Activated CD8-positive, alpha-beta memory T cell treated with anti-CD3 and anti-CD28 coated beads, Interleukin-2, amount 50 U/mL, for 1 hour (primary cell): ENCODE measurements around the gene UBE2H.
"Not testable (repeated sequence)": the region's sequence is repeated elsewhere in the genome, so short reads cannot be mapped to it uniquely, and the experiment has no call there.

Experiments used
- DNase-seq: peaks from one replicate; pipeline ENCODE4 v3.0.0-alpha.2; 2020; ENCODE audit errors: extremely low read depth

Gene UBE2H

GRCh38 chr7:129823143-129823542 is 129.6 kb downstream of the UBE2H start:
- DNase-seq = not testable (repeated sequence)

DNA sequence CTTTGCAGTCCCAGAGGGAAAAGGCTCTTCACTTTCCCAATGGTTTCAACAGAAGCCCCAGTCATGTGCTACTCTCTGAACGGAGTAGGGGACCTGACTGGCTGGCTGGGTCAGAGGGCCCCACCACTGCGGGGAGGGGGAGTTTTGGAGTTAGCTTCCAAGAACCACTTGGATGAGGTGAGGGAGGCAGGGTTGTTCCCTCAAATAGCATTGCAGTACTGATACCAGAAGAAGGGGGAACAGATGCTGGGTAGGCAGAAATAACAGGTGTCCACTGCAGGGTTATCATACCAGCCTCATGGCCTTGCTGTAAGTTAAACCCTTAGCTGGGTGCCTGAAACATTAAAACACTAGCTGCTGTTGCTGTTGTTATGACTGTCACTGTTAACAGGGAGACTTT is 131.3 kb downstream of the UBE2H start:
- no peak for DNase-seq

- DNase-seq = no peak
Measured at GRCh38 chr7:129816742-129817141, 136.0 kb downstream of the UBE2H start.

DNA sequence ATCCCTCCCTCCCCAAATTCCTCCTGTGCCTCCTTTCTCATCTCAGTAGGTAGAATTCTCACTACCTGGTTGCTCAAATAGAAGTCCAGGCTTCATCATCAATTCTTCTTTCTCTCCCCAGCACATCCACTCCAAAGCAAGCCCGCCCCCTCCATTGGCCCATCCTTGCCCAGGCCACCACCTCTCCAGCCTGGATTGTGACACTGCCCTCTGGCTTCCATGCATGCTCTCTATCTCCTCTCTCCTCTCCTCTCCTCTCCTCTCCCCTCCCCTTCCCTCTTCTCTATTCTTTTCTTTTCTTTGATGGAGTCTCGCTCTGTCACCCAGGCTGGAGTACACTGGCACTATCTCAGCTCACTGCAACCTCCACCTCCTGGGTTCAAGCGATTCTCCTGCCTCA is 144.9 kb downstream of the UBE2H start:
- DNase-seq = no peak

DNA sequence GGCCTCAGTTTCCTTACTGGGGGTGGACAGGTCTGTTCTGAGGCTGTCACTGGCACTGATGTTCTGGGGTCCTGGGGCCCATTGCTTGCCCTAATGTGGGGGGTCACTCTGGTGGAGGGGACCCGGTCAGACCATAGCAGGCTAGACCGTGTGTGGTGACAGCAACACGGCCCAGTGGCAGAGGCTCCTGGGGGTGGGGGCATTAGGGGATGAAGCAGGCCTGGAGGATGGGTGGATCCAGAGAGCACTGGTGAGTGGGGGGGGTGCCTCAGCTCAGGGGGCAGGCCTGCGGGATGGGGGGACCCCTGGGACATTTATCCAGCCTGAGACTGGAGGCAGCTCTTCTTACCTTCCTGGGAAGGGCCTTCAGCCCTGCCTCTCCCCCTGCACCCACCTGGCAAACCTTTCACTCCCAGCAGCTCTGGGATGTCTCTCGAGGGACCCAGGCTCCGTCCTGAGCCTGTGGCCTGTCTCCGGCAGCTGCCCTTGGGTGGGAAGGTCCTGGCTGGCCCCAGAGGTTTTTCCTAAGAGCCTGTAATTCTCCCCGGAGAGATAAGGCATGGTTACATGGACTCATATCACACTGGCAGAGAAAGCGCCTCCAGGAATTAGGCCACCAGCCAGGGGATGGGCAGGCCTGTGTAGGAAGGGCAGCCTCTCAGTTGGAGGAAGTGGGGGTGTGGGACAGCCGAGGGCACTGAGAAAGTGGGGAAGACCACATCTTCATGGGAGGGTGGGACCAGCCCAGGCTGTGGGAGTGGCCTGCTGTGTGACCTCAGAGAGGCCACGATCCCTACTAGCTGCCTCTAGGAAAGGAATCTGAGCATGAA is 147.7 kb downstream of the UBE2H start:
- no peak for DNase-seq

- no peak for DNase-seq
Measured at GRCh38 chr7:129804111-129804889, 148.5 kb downstream of the UBE2H start.

DNA sequence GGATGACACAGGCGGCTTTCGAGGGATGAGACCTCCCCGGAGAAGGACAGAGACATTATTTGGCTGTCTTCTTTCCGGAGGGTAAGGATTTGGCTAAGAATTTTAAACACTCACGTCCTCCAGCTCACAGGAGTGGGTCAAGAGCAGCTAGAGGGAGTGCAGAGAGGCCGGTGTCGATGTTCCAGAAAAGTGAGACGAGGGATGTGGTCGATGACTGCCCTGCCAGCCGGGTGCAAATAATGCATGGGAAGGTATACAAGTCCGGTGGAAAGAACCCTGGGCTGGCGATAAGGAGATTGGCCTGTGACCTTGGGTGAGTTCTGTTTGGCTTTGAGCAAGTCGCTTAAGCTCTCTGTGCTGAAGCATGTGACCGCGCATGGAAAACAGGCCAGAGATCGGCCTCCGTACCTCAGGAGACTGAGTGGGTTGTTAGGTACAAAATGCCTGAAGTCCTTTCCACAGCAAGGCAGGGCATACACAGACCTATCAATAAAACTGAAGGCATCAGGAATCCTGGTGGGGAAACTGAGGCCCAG is 149.1 kb downstream of the UBE2H start:
- DNase-seq = no peak

DNA sequence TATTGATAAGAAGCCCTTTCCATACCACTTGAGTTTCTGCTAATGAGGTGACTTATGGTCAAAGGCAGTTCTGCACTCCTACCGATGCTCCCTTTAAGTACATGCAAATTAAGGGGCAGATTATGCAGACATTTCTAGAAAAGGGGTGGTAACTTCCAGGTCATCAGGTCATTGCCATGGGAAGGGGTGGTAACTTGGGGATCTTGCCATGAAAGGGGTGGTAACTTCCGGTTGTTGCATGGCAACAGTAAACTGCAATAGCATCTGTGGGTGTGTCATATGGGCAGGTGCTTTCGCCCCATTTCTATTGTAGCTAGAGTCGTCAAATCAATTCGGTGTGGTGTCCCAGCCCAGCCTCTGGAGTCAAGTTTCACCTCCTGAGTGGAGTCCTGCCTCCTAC is 150.9 kb downstream of the UBE2H start:
- DNase-seq = no peak

GRCh38 chr7:129800901-129801300 is 151.9 kb downstream of the UBE2H start:
- no peak for DNase-seq

DNA sequence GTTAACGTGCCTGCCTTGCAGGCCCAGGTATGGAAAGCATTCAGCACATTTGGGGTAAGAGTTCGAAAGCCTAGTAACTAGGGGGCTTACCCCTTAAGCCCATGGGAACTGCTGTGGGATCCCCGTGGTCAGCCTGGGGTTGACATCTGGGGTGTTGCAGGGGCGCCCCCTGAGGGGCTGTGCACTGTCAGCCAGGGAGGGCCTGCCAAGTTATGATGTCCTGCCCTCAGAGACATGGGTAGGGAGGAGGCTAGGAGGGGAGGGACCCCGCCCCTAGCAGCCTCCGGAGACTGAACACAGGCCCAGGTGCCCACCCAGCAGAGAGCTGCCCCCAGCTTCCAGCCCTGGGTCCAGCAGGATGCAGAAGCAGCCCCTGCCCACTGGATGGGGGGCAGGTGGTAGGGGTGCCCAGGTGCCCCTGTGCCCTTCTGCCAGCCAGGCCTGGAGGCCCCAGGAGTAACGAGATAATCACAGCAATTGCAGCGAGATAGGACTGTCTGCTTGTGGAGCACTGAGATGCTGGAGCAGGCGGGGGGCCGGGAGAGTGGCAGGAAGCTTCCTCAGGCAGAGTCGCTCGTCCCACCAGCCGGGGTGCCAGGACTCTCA is 153.3 kb downstream of the UBE2H start:
- DNase-seq = no peak

- DNase-seq = no peak
Measured at GRCh38 chr7:129798616-129799349, 154.0 kb downstream of the UBE2H start.

- no peak for DNase-seq
Measured at GRCh38 chr7:129797214-129797789, 155.5 kb downstream of the UBE2H start.

- DNase-seq = no peak
Measured at GRCh38 chr7:129796186-129796775, 156.5 kb downstream of the UBE2H start.

- DNase-seq = not testable (repeated sequence)
Measured at GRCh38 chr7:129794461-129794860, 158.3 kb downstream of the UBE2H start.

GRCh38 chr7:129793506-129794310 is 159.1 kb downstream of the UBE2H start:
- DNase-seq = no peak

DNA sequence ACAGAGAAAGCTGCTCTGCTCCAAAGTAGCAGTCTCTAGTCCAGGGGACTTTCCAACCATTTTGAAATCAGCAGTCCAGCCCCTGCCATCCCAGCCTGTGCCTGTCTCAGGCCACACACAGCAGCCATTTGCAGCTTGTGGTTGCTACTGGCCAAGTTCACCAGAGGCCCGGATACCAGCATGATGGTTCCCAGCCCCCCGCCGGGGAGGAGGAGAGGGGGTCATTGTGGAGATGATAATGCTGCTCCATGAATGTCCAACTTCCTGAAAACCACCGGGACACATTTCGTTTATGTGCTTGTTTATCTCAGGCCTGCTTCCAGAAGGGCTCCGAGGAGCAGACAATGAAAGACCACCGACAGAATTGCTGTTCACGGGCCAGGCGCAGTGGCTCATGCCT is 160.0 kb downstream of the UBE2H start:
- no peak for DNase-seq

DNA sequence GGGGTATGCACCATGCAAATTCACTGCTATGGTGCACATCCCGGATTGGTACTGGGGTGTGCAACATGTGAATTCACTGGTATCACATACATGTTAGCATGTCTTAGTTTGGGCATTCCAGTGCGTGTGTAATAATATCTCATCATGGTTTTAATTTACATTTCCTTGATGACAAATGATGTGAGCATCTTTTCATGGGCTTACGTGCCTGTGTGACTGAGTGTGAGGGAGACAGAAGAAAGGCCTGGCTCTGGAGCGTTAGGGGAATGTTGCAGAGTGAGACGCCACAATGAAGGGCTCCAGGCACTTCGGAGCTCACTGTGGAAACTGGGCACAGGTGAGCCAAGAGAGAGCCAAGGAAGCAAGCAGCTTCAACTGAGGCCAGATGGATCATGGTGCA is 162.6 kb downstream of the UBE2H start:
- no peak for DNase-seq

GRCh38 chr7:129789652-129790051 is 163.1 kb downstream of the UBE2H start:
- no peak for DNase-seq

DNA sequence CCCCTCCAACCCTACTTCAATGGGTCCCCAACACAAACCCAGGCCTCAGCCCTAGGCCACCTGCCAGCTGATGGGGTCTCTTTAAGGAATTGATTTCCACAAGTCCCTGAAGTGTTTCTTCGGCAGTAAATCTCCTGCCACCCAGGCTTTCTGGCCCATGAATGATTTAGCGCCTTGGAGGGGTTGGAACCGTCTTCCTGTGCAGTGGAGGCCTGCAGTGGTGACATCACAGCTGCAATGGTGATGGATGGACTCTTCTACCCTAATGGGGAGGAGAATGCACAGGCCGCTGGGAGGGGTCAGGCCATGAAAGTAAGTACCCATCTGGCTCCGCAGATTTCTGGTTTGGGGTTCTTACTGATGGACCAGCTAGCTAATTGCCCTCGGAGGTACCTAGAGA is 163.8 kb downstream of the UBE2H start:
- no peak for DNase-seq
